ENCODE data around the gene PDGFB.
"Not testable (repeated sequence)": the region's sequence is repeated elsewhere in the genome, so short reads cannot be mapped to it uniquely, and the experiment has no call there.

PDGFB gene

DNA sequence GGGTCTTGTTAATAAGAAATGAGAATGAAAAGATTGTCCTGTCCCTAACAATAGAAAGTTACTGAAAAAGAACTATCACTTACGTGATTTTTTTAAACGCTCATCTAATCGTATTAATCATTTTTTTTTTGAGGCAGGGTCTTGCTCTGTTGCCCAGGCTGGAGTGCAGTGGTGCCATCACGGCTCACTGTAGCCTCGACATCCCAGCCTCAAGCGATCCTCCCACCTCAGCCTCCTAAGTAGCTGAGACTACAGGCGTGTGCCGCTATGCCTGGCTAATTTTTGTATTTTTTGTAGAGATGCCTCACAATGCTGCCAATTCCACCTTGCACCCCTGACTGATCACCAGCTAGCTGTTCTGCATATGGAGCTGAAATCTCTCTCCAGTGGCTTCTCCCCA is 15.7 kb downstream of the PDGFB start:
- DNase-seq, result no peak

- DNase-seq, result no peak
Observed at GRCh38 chr22:39227542-39228272, 17.1 kb downstream of the PDGFB start.

DNA sequence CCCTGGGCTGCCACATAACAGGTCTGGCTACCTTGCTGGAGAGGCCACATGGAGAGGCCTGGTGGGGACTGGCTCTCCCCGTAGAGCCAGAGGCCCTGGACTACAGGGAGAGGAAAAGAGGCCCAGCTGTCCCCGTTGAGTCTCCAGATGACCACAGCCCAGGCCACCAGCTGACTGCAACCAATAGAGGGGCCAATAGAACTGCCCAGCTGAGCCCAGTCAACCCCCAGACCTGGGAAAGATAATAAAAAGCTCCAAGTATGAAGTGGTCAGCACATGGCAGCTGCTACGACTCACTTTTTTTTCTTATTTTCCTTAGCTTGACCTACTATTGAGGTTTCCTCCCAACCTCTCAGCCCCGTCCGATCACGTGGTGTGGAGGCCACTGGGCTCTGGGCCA is 18.4 kb downstream of the PDGFB start:
- DNase-seq, result no peak

GRCh38 chr22:39225591-39225990 is 19.2 kb downstream of the PDGFB start:
- DNase-seq, result no peak

DNA sequence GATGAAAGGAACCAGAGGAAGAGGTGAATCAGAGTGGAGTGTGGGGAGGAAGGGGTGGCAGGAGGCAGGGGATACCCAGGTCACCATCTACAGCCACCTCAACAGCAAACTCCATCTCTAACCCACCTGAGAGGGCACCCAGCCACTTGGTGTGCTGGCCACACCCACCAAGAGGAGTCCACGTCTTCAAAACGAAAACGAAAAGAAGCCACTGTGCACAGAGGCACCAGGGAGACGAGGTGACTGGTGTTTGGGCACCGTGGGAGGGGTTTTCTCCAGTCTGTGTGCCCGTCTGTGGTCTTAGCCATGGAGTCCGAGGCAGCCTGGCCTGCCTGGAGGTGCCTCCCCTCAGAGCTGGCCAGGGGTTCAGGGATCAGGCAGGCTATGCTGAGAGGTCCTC is 20.2 kb downstream of the PDGFB start:
- no peak for DNase-seq

- DNase-seq, result no peak
Observed at GRCh38 chr22:39223091-39223710, 21.6 kb downstream of the PDGFB start.

GRCh38 chr22:39221999-39222686 is 22.6 kb downstream of the PDGFB start:
- DNase-seq, result no peak

DNA sequence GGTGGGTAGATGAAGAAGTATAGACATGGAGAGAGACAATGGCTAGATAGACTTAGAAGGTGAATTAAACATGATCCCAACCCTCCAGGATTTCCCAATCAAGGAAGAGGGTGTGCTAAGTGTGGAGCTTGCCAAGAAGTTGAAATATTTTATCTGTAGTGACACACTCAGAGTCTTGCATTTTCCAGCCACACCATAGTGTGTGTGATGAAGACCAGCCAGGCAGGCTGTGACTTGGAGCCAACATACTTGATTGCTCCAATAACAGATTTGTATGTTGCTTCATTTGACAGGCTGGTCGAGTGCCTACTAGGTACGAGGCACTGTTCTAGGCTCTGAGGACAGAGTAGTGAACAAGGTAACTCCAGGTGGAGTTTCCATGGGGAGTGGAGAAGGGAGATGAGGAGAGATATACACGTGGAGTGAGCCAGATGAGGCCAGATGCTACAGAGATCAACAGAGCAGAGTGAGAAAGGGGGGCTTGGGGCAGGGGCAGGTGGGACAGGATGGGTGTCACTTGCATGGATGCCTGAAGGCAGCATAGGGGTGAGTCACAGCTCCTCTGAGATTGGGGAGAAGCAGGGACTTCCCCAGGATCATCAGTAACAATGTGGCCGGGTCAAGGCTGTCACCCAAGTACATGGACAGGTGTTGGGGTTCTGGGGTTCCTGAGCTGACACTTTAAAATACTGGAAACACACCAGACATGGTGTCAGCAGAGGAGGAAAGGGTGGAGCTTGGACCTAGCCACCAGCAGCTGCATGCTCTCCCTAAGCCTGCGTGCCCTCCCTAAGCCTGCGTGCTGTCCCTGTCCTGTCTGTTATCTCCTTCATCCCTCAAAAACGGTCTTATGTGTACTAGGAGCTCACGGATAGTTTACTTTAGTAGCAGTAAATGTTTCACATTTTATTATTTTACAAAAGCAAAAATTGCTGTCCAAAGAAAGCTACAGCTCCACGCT is 23.6 kb downstream of the PDGFB start:
- no peak for DNase-seq

- DNase-seq, result no peak
Observed at GRCh38 chr22:39220450-39220849, 24.3 kb downstream of the PDGFB start.

DNA sequence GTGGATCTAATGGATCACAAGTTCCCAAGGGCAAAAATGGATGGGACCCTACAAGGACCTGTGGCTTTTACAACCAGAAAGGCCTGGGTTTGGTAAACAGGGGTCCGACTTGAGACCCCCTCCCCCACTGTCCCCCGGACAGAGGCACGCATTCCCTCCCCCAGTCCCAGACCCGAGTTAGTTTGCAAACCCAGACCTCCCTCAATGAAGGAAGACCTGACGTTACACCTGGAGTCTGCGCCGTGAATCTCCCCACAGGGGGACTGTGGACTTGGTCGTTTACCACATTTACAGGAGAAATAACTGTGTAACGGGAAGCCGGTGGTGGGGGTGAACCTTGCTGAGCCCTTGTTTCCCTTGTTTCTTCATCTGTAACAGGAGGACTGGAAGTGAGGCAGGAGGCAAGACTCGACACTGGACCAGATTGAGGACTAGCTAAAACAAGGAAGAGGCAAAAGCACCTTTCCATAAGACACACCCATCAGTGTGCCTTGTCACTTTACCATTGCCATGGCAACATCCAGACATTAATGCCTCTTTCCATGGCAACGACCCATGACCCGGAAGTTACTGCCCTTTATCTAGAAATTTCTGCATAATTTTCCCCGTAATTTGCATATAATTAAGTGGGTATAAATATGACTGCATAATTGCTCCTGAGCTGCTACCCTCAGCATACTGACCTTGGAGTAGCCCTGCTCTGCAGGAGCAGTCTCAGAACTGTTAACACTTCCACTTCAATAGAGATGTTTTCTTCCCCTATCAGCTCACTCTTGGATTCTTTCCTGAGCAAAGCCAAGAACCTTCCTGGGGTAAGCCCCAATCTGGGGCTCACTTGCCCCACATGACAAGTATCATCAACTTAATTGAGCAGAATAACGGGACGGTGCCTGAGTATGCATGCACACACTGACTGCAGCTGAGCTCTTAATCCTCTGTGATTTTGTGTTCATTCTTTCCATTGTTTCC is 25.4 kb downstream of the PDGFB start:
- no peak for DNase-seq

DNA sequence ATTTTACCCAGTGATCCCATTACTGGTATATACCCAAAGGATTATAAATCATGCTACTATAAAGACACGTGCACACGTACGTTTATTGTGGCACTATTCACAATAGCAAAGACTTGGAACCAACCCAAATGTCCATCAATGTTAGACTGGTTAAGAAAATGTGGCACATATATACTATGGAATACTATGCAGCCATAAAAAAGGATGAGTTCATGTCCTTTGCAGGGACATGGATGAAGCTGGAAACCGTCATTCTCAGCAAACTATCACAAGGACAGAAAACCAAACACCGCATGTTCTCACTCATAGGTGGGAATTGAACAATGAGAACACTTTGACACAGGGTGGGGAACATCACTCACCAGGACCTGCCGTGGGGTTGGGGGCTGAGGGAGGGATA is 26.4 kb downstream of the PDGFB start:
- not testable (repeated sequence) for DNase-seq

GRCh38 chr22:39216143-39216490 is 28.7 kb downstream of the PDGFB start:
- DNase-seq, result no peak

- no peak for DNase-seq
Observed at GRCh38 chr22:39215426-39216142, 29.2 kb downstream of the PDGFB start.

- no peak for DNase-seq
Observed at GRCh38 chr22:39215070-39215396, 29.7 kb downstream of the PDGFB start.

DNA sequence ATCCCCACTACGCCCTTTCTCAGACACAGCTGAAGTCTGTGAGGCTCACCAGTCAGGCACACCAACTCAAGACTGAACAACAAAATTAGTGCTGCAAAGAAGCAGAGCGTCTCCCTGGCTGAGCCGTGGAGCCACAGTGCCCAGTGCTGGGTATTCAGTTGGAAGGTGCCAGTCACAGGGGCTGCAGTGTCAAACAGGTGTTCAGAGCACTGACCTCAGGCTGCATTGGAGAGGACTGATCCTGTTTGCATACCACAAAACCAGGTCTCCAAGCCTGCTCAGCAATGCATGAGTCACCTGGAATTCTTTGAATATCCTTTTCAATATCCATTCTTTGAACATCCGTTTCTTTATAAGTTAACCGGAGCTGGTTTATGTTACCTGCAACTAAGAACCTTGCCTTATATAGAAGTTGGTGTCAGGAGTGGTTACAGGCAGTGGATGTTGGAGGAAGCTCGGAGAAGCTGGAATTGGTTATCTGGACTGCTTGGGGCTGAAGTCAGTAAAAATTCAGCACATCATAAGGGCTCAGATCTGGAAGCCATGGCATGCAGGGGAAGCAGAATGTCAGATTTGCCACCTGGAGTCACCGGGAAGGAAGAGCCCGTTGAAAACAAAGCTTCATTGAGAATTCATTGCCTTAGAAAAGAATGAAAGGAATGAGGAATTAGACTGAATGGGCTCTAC is 30.3 kb downstream of the PDGFB start:
- no peak for DNase-seq

DNA sequence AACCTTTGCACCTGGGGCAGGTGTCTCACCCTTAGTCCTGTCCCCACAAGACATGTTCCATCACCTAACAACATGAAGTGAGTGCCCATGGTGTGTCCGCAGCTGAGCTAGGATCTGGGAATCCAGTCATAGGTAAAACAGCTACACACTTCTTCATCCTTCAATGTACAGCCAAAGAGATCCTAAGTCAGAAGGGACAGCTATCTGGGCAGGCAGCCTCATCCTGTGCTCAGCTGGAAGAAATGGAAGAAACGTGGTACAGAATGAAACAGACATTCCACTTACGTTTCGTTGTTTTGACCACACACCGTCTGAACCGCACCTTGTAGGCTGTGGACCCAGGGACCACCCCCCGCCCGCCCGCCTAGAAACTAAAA is 30.8 kb downstream of the PDGFB start:
- DNase-seq, result no peak

DNA sequence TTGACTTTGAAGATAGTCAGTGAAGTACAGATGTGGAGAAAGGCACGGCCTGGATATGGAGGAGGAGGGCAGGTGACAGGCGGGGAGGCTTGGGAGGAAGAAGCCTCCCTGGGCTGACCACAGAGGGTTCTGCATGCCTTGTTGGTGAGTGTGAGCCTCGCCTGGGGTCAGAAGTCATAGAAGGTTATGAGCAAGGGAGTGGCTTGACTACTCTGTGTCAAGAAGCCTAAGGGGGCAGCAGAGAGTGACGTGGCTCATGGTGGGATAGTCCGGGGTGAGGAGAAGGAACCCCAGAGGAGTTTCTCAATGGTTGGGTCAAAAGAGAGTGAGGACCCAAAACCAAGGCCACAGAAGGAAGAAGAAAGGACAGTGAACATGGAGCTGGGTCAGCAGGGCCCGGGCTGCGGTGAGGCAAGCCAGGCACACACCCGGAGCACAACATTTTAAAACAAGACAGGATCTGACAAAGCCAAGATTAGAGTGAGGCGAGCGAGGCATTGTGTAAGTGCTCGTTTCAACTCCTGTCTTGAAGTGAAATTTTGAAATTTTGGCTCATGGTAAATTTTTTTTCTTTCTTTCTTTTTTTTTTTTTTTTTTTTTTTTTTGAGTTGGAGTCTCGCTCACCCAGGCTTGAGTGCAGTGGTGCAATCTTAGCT is 31.9 kb downstream of the PDGFB start:
- DNase-seq, result no peak

GRCh38 chr22:39209756-39210155 is 35.0 kb downstream of the PDGFB start:
- no peak for DNase-seq
